HepG2 (cell line): ENCODE data around the gene KIAA2012. TPM values are rescaled to one million over a fixed set of nuclear protein-coding genes. Genes with fewer than 3 reads are reported as not detected.

Source experiments
- HOXA9 ChIP-seq: sonication (generic); formaldehyde crosslinking; IDR thresholded peaks from 2 replicates; pipeline ENCODE4 v1.8.1; 2022; ENCODE audit warnings: missing genetic modification reagents, mild to moderate bottlenecking, moderate library complexity, borderline replicate concordance
- MXD1 ChIP-seq: sonication (generic); formaldehyde crosslinking; IDR thresholded peaks from 2 replicates; pipeline ENCODE4 v1.4.0; 2020; ENCODE audit warnings: mild to moderate bottlenecking, missing genetic modification reagents
- PLRG1 ChIP-seq: fragments of 450-650 bp; conservative IDR thresholded peaks from 2 replicates; pipeline ENCODE4 v1.6.1; 2016
- SKI ChIP-seq: fragments of 450-650 bp; IDR thresholded peaks from one replicate; pipeline ENCODE4 v1.6.1; 2018; ENCODE audit warnings: mild to moderate bottlenecking; ENCODE audit not compliant: partially characterized antibody
- SOX5 ChIP-seq: IDR thresholded peaks from 2 replicates; pipeline ENCODE4 v1.6.1; 2016; ENCODE audit warnings: borderline replicate concordance
- ZNF142 ChIP-seq: sonication (generic); formaldehyde crosslinking; IDR thresholded peaks from 2 replicates; pipeline ENCODE4 v1.4.0; 2020; ENCODE audit warnings: missing genetic modification reagents
- ZNF180 ChIP-seq: sonication (generic); formaldehyde crosslinking; IDR thresholded peaks from 2 replicates; pipeline ENCODE4 v1.4.0; 2020; ENCODE audit warnings: low read depth, missing genetic modification reagents, borderline replicate concordance
- ZNF609 ChIP-seq: sonication (generic); formaldehyde crosslinking; IDR thresholded peaks from 2 replicates; pipeline ENCODE4 v1.4.0; 2020; ENCODE audit warnings: mild to moderate bottlenecking, missing genetic modification reagents, borderline replicate concordance
- polyA plus RNA-seq, 8 experiments: library from polyadenylated mRNA; depleted of rRNA in 3 of 8; stranded (reverse) in 7 of 8; unstranded in 1 of 8; fragments of >200 nt; fragmentation: Illumina TruSeq in 4 of 8; extraction: Trizol in 4 of 8; gene quantifications; 2 replicates each; pipeline versions ENCODE4 v1.2.1 to v1.2.3, GENCODE V29; 2011 to 2016; ENCODE audit warnings: low read depth in 4 of 8, missing spikeins in 1 of 8, mixed read lengths in 1 of 8; ENCODE audit not compliant: insufficient read depth in 1 of 8
- total RNA-seq, 5 experiments: library from RNA; depleted of rRNA; stranded (reverse); fragments of >200 nt; fragmentation: Illumina TruSeq; extraction: Trizol; gene quantifications; 2 replicates each; pipeline ENCODE4 v1.2.3, GENCODE V29; 2016; ENCODE audit warnings: low read depth in 1 of 5

KIAA2012 gene
- total and polyA plus RNA-seq, 2 of the 13 experiments (the other 11 are each of a cell fraction or from before 2014, with no cell fraction given) = not detected

GRCh38 chr2:202034249-202035088, 38.6 kb upstream of the KIAA2012 start (continued):
- TF ChIP-seq ZNF142 = 0 out of 2 replicates have a peak, but pooled peaks have one; percentile 28
- TF ChIP-seq SKI = no peak
- no peak for TF ChIP-seq SOX5 (CRISPR knock-in tag)
- TF ChIP-seq HOXA9 (CRISPR knock-in tag) = 0 out of 2 replicates have a peak, but pooled peaks have one; percentile 42
- no peak for TF ChIP-seq ZNF180
- TF ChIP-seq MXD1 (CRISPR knock-in tag) = peak; percentile 39; the same call in 1 of the 2 replicates
- TF ChIP-seq PLRG1 = no peak
- TF ChIP-seq ZNF609 = no peak
